OCI-LY1 (cell line): Measurements from ENCODE around the gene CUX1.

Source experiments
- EZH2 ChIP-seq: fragments of 200-600 bp; sonication (generic), shearing (Covaris generic); IDR thresholded peaks from 2 replicates; pipeline ENCODE4 v1.8.0; 2017; ENCODE audit warnings: borderline replicate concordance, mixed run types, mild to moderate bottlenecking, antibody characterized with exemption, low read length, moderate library complexity, mixed read lengths
- TF ChIP-seq, protein P1 (sequence below): fragments of 200-600 bp; sonication (generic), shearing (Covaris generic); IDR thresholded peaks from 2 replicates; pipeline ENCODE4 v1.5.1; 2017; ENCODE audit warnings: mild to moderate bottlenecking, antibody characterized with exemption, low read length, moderate library complexity, mixed read lengths

DNA sequence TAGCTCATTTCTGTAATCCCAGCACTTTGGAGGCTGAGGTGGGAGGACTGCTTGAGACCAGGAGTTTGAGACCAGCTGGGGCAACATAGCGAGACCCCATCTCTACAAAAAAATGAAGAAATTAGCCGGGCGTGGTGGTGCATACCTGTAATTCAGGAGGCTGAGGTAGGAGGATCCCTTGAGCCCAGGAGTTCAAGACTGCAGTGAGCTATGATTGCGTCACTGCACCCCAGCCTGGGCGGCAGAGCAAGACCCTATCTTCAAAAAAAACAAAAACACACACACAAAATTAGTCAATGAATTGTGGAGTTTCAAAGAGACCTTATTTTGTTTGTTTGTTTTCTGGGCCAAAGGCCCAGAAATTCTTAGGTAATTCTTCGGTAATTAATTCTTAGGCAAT lies 110.0 kb downstream of the CUX1 start:
- TF ChIP-seq, protein P1, sequence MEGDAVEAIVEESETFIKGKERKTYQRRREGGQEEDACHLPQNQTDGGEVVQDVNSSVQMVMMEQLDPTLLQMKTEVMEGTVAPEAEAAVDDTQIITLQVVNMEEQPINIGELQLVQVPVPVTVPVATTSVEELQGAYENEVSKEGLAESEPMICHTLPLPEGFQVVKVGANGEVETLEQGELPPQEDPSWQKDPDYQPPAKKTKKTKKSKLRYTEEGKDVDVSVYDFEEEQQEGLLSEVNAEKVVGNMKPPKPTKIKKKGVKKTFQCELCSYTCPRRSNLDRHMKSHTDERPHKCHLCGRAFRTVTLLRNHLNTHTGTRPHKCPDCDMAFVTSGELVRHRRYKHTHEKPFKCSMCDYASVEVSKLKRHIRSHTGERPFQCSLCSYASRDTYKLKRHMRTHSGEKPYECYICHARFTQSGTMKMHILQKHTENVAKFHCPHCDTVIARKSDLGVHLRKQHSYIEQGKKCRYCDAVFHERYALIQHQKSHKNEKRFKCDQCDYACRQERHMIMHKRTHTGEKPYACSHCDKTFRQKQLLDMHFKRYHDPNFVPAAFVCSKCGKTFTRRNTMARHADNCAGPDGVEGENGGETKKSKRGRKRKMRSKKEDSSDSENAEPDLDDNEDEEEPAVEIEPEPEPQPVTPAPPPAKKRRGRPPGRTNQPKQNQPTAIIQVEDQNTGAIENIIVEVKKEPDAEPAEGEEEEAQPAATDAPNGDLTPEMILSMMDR: no peak
- TF ChIP-seq EZH2: no peak
